Thoracic aorta (tissue), 2 donors: ENCODE measurements around the gene SNRPB2. TPM values are rescaled to one million over a fixed set of nuclear protein-coding genes. Genes with fewer than 3 reads are reported as not detected.

Experiments
- ATAC-seq: fragments of 150-250 bp; one replicate; pipeline ENCODE4 v1.8.0; 2017; ENCODE audit warnings: low read depth; ENCODE audit not compliant: insufficient number of reproducible peaks, low FRiP score
- DNase-seq: peaks from one replicate; pipeline ENCODE4 v3.0.0-alpha.2; 2020; ENCODE audit warnings: low spot score
- H3K27ac ChIP-seq, 2 donors: fragments of 200-600 bp; sonication (generic); 1 replicate in 1 of 2; 2 replicates in 1 of 2; pipeline ENCODE4 v1.5.1; 2016; ENCODE audit warnings: mild to moderate bottlenecking in 2 of 2, moderate library complexity in 2 of 2
- H3K27me3 ChIP-seq: fragments of 200-600 bp; sonication (generic); replicated peaks from 2 replicates; pipeline ENCODE4 v1.6.0; 2016; ENCODE audit warnings: mild to moderate bottlenecking; ENCODE audit not compliant: insufficient read depth
- H3K36me3 ChIP-seq: fragments of 200-600 bp; sonication (generic); one replicate; pipeline ENCODE4 v1.5.1; 2016
- H3K4me1 ChIP-seq, 2 donors: fragments of 200-600 bp; sonication (generic); 1 replicate in 1 of 2; 2 replicates in 1 of 2; pipeline versions ENCODE4 v1.5.1 to v1.6.0; 2016; ENCODE audit warnings: low read depth in 2 of 2, mild to moderate bottlenecking in 1 of 2; ENCODE audit not compliant: control insufficient read depth in 1 of 2
- H3K4me3 ChIP-seq: fragments of 200-600 bp; sonication (generic); 2 replicates; pipeline ENCODE4 v1.5.1; 2016; ENCODE audit warnings: mild to moderate bottlenecking
- H3K9me3 ChIP-seq: fragments of 200-600 bp; sonication (generic); 2 replicates; pipeline ENCODE4 v1.5.1; 2016
- total RNA-seq, 2 donors: library from RNA; depleted of rRNA; stranded (reverse); fragments of >200 nt; gene quantifications; one replicate each; pipeline versions ENCODE4 v1.1.0 to v1.2.3, GENCODE V29; 2016
- TF ChIP-seq, protein P1 (sequence below): fragments of 200-600 bp; sonication (generic); IDR thresholded peaks from one replicate; pipeline ENCODE4 v1.5.1; 2019; ENCODE audit warnings: antibody characterized with exemption

The SNRPB2 gene
- total RNA-seq, 2 donors from 2014 or later, result 14.9 to 25.6 TPM

DNA sequence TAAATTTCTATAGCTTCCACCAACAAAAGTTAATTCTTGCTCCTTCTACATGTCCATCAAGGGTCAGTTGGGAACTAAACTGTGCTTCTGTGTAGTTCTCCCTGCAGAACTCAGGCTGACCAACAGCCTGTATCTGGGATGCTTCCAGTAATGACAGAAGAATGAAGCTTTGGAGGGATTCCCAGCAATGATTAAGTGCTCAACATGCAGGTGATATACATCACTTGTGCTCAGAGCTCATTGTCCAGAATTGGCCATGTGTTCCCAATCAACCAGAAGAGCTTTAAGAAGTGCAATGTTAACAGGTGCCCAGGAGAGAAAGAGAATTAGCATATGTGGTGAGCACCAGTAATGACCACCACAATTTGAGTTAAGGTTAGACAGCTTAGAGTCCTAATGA, 37.4 kb upstream of the SNRPB2 start:
- TF ChIP-seq, protein P1, sequence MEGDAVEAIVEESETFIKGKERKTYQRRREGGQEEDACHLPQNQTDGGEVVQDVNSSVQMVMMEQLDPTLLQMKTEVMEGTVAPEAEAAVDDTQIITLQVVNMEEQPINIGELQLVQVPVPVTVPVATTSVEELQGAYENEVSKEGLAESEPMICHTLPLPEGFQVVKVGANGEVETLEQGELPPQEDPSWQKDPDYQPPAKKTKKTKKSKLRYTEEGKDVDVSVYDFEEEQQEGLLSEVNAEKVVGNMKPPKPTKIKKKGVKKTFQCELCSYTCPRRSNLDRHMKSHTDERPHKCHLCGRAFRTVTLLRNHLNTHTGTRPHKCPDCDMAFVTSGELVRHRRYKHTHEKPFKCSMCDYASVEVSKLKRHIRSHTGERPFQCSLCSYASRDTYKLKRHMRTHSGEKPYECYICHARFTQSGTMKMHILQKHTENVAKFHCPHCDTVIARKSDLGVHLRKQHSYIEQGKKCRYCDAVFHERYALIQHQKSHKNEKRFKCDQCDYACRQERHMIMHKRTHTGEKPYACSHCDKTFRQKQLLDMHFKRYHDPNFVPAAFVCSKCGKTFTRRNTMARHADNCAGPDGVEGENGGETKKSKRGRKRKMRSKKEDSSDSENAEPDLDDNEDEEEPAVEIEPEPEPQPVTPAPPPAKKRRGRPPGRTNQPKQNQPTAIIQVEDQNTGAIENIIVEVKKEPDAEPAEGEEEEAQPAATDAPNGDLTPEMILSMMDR, result no peak
- Histone ChIP-seq H3K36me3 (no peaks in the 10 kb centered on the region), H3K4me3 (no peak overlapping the region), H3K9me3 (no peaks in the 10 kb centered on the region), H3K27ac (no peak overlapping the region), H3K27me3 (no peaks in the 10 kb centered on the region), H3K4me1 (no peaks in the 10 kb centered on the region)
- ATAC-seq (no peak), DNase-seq (no peak)

DNA sequence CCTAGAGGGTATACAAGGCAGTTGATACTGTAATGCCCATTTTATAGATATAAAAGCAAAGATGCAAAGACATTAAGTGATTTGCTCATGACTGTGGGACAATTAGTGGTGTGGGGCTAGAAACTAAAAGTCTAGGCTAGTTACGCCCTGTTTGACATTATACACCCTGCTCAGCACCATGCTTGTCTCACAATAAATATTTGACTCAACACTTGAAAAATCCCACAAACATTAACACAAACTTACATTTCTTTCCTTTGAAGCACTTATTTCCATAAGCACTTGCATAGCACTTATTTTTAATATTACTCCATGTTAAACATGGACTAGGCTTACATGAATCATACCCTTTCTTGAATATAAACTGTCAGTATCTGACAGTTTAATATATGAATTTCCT, 36.5 kb upstream of the SNRPB2 start:
- DNase-seq (no peak), ATAC-seq (no peak)
- Histone ChIP-seq H3K36me3 (no peaks in the 10 kb centered on the region), H3K4me3 (no peak overlapping the region), H3K27ac (no peak overlapping the region), H3K27me3 (no peaks in the 10 kb centered on the region), H3K4me1 (no peaks in the 10 kb centered on the region), H3K9me3 (no peaks in the 10 kb centered on the region)
- TF ChIP-seq, protein P1, result no peak

DNA sequence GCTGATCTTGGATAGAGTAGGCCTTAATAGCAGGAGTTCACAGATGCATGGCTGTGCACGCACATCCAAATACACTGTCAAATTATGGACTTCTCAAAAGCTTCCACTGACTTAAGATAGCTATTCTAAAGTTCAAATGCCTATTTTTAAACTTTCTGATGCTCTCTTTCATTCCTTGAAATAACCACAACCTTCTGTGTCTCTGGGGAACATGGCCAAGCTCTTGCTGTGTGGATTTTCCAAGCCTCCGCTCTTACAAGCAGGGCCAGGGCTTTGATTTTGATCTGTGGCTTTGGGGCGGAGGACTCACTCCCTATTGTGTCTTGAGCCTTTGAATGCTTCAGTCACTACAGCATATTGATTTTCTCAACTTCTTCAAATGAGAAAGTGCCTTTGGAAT, 35.7 kb upstream of the SNRPB2 start:
- H3K4me3 ChIP-seq, result no peak overlapping the region
- no peaks in the 10 kb centered on the region for H3K27me3 ChIP-seq
- no peak overlapping the region for H3K27ac ChIP-seq
- H3K36me3 ChIP-seq, result no peaks in the 10 kb centered on the region
- ATAC-seq, result no peak
- DNase-seq, result no peak
- H3K9me3 ChIP-seq, result no peaks in the 10 kb centered on the region
- no peaks in the 10 kb centered on the region for H3K4me1 ChIP-seq
- TF ChIP-seq, protein P1, result no peak

DNA sequence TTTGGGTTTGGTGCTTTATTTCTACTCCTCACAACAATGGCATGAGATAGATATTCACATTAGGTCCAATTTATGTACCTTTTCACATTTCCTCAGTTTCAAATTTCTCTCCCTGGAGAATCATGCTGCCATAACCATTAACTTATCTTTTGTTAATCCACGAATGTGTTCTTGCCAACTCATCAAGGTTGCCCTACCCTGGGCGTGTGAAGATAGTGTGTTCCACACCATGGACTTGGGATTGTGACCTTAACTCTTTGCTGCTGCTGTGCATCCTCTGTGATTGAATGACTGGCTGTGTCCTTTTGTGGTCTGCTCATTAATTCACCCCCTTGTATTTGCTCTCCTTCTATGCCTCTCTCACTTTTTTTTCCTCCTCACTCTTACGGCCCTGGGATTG, 34.2 kb upstream of the SNRPB2 start:
- no peak overlapping the region for H3K27ac ChIP-seq
- no peaks in the 10 kb centered on the region for H3K36me3 ChIP-seq
- no peak overlapping the region for H3K4me3 ChIP-seq
- no peaks in the 10 kb centered on the region for H3K4me1 ChIP-seq
- TF ChIP-seq, protein P1, result no peak
- ATAC-seq (no peak), DNase-seq (no peak)
- H3K27me3 ChIP-seq, result no peaks in the 10 kb centered on the region
- no peaks in the 10 kb centered on the region for H3K9me3 ChIP-seq

DNA sequence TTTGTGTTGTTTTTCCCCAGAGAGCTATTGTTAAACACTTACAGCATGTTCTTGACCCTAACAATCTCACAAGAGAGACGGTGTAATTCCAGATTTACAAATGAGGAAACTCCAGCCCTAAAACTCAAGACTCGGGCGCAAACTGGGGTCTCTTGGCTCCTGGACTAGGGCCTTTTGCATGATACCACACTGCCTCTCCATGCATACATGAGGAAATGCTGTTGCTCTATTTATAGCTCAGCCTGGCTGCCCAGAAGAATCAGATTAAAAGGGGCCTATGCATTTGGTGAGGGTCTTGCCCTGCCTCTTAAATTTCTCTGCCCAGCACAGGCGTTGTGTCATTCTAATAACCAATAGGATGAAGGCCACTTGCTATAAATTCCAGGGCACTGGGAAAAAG, 30.5 kb upstream of the SNRPB2 start:
- Histone ChIP-seq H3K36me3 (no peaks in the 10 kb centered on the region), H3K27me3 (no peaks in the 10 kb centered on the region), H3K27ac (no peak overlapping the region), H3K4me3 (no peak overlapping the region), H3K4me1 (no peaks in the 10 kb centered on the region), H3K9me3 (no peaks in the 10 kb centered on the region)
- TF ChIP-seq, protein P1, result no peak
- DNase-seq (no peak), ATAC-seq (no peak)
